ENCODE measurements around the gene INTS13.

- TF ChIP-seq EZH2phosphoT487 (conservative IDR thresholded peaks at IDR 0.05; ENCODE audit: low read length) (no peak), CTCF (IDR thresholded peaks at IDR 0.05; ENCODE audit: insufficient read depth, low read length, poor library complexity, severe bottlenecking) (no peak)
Measured at GRCh38 chr12:26940516-26941214, 2.9 kb upstream of the INTS13 start.

Measured in SU-DHL-6 (cell line).